Measurements from ENCODE around the gene PNKP. TPM values are rescaled to one million over a fixed set of nuclear protein-coding genes. Genes with fewer than 3 reads are reported as not detected.

The PNKP gene
- total and polyA plus RNA-seq, 9 of the 15 experiments (the other 6 are each of a cell fraction or from before 2014, with no cell fraction given), result 2.8 to 85.4 (median 25.3) TPM

DNA sequence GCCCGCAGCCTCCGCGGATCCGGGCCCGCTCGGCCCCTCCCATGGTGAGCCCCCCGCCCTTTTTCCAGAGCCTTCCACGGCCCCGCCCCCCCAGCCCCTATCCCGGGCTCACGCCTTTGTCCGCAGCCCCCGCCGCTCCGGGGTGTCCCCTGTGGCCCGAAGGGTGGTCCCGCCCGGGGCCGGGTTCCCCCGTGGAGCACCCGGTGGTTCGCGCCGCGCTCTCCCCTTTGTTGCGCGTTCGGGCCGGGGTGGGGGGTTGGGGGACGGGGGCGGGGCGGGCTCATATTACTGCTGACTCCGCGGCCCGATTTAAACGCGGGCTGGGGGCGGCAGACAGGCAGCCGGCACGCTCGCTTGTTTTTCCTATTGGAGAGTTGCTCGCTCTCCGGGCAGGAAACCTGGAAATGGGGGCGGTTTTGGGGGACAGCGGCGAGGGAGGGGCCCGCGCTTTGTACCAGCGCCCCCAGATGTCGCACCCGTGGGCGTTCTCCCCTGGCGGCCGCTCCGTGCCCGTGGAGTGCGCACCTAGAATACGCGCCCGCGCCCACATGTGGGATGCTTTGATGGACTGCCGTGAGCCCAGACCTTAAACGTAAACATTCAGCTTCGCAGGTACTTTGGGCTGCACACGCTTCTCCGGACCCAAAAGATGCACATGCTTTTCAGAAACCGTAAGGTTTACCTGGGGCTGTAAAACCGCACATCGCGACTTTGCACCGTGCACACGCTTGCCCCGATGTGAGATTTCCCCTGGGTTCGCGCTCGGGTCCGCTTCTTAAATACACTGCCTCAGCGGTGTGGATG is 15.7 kb downstream of the PNKP start (continued):
- TF ChIP-seq RERE (CRISPR knock-in tag; IDR thresholded peaks at IDR 0.05; ENCODE audit: borderline replicate concordance) (no peak), ZNF324 (CRISPR knock-in tag; IDR thresholded peaks at IDR 0.05) (no peak), PBX2 (CRISPR knock-in tag; IDR thresholded peaks at IDR 0.05; ENCODE audit: low read depth) (no peak), PBX2 (tag; conservative IDR thresholded peaks at IDR 0.05; ENCODE audit: low read depth) (no peak), FOXK1 (CRISPR knock-in tag; IDR thresholded peaks at IDR 0.05; ENCODE audit: borderline replicate concordance) (no peak), POLR2G (IDR thresholded peaks at IDR 0.05; ENCODE audit: low read depth, low read length) (peak; percentile 51; the same call in 1 of the 2 replicates)
